ENCODE measurements around the gene FARS2. TPM values are rescaled to one million over a fixed set of nuclear protein-coding genes. Genes with fewer than 3 reads are reported as not detected.
"Not testable (repeated sequence)": the region's sequence is repeated elsewhere in the genome, so short reads cannot be mapped to it uniquely, and the experiment has no call there.

The FARS2 gene
- total RNA-seq, 1 donor from 2014 or later = 36.6 TPM

GRCh38 chr6:5673019-5673790, 411.9 kb downstream of the FARS2 start:
- DNase-seq = no peak

- no peak for DNase-seq
These were observed 412.8 kb downstream of the FARS2 start for GRCh38 chr6:5674141-5674540.

GRCh38 chr6:5674721-5675120, 413.4 kb downstream of the FARS2 start:
- DNase-seq = no peak

- DNase-seq = no peak
These were observed 415.4 kb downstream of the FARS2 start for GRCh38 chr6:5676701-5677100.

DNA sequence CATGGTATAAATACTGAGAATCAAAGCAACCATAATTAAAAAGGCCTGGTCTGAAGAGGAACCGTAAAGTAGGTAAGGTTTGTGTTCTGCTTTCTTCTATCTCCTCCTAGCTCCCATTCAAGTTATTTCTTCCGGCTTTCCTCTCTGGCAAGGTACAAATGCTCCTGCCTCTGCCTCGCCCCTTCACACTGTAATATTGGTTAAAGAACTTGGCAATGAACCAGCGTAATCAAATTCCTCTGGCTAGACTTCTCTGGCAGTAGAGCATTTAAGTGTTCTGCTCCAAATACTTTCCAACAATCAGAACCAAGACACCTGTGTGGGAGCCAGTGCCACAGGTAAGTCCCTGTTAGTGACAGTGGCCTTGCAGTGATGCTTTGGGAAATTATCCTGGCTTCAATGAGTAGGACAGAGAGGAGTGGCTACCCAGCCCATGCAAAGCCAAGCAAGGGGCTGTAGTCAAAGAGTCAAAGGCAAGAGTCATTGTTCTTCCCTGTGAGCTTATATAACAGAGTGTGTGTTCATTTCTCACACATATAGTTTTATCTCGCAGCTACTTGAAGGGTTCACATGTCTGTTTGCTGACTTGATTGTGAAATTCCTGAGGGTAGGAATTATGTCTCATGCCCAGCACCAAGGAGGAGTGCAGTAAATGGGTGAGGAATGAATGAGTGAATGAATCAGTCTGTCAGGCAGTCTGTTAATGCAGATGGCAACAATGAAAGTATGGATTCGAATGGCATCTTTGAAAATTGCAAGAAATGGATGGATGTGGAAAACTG, 416.1 kb downstream of the FARS2 start:
- no peak for DNase-seq

- DNase-seq = no peak
These were observed 418.0 kb downstream of the FARS2 start for GRCh38 chr6:5679270-5679669.

DNA sequence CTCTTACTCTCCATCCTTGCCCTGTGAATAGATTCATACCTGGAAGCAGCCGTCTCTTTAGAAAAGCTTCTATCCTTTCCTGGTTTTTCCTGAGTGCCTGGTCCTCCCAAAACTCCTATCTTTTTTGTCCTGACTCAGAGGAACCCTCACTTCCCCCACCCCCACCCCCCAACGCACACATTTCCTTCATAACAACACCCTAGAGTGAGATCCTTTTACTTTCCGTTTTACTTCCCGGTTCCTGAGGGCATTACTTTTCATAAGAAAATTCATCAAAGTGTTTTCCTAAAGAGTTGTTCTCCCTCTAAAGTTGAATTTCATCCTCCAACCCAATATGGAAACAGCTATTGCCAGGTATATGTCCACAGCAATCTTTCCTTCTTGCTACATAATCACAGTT, 418.4 kb downstream of the FARS2 start:
- DNase-seq = peak; percentile 19

- no peak for DNase-seq
These were observed 418.8 kb downstream of the FARS2 start for GRCh38 chr6:5680095-5680494.

- no peak for DNase-seq
These were observed 420.2 kb downstream of the FARS2 start for GRCh38 chr6:5681480-5681879.

- DNase-seq = no peak
These were observed 421.2 kb downstream of the FARS2 start for GRCh38 chr6:5682530-5682929.

DNA sequence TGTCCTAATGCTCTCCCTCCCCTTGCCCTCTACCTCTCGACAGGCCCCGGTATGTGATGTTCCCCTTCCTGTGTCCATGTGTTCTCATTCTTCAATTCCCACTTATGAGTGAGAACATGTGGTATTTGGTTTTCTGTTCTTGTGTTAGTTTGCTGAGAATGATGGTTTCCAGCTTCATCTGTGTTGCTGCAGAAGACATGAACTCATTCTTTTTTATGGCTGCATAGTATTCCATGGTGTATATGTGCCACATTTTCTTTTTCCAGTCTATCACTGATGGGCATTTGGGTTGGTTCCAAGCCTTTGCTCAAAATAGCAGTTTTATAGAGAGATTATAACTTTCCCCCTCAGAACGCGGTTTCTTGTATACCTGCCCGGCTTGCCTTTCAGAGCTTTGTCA, 422.4 kb downstream of the FARS2 start:
- DNase-seq = not testable (repeated sequence)

- peak; percentile 9 for DNase-seq
These were observed 423.2 kb downstream of the FARS2 start for GRCh38 chr6:5684320-5685053.

DNA sequence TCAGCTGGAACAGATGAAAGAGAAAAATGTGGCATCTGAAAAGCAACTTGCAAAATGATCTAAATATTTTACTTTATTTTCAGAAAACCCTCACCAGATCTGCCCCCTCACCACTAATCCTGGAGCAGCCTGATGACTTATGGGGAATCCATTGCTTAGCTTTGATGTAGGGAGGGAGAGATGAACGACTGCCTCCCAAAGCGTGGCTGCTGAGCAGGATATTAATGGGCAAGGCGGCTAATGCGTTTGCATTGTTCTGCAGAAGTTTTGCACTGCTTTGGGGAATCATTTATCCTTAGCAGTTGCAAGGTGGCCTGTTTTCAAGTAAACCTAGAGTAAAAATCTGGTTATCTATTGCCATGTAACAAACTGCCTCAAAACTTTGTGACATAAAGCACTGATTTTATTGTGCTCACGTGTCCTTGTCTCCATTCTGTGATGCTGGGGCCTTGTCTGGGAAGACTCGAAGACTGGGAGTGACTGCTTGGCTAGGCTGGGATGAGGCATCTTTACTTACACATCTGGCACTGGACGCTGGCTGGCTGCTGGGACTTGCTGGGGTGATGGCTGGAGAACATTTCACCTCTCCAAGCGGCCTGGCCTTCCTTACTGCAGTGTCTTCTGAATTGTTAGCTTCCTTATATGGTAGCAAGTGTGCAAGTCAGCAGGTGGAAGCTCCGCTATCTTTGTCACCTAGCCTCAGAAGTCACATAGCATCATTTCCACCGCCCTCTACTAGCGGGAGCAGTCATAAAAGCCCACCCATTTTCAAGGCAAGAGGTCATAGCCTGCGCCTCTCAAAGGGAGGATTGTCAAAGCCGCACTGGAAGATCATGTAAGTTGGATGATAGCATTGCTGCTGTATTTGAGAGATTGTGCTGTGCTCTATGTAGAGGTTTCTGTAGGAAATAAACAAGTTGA, 432.2 kb downstream of the FARS2 start:
- DNase-seq = no peak

DNA sequence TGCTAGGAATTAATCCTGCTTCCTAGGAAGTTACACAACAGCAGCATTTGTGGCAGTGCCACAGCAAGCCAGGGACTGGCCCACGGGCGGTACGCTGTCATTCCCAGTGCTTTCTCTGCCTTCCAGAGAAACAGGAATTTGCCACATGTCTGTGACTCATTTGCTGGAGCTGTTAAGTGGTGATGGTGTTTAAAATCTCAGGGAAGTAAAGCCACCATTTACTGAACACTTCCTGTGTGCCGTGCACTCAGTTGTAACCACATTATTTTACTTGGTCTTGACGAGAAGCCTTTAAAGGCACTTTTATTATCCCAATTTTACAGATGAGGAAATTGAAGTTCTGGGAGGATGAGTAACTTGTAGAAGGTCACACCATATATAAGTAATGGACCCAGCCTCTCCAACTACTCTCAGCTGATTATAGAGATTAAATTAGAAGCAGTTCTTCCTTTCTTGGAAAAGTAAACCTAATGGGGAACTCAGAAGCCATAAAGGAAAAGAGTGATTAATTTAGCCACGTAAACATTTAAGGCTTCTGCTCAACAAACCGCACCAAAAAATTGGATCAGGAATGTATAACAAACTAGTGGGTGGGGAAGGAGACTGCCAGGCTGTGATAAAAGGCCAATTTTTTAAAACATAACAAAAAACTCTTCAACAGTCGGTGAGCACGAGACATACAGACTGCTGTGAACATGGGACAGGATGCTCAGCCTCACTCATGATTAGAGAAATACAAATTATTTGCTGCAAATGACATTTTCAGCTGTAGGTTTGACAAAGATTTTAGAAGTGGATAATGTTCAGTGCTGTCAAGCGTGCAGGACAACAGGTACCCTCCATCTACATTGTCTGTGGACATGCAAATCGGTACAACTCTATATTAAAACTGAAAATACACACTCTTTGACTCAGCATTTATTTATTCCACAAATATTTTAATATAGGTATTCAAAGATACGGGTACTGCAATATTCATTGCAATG, 434.2 kb downstream of the FARS2 start:
- peak; percentile 59 for DNase-seq

DNA sequence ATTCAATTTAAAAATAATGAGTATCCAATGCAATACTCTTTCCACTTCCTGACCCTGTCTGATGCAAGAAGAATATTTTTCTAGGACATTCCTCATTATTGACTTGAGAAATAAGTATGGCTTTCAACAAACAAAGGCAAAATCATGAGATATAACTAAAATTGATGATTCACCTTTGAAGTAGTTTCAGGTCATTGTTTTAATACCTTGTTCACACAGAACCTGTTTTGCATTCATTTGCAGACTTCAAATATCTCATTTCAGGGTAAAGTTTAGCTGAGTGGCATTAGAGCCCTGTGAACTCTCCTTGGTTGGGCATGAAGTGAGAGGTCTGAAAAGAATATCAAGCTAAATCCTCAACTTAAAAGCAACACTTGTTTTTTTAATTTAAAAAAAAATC, 436.2 kb downstream of the FARS2 start:
- DNase-seq = no peak

GRCh38 chr6:5698318-5698717, 437.0 kb downstream of the FARS2 start:
- DNase-seq = no peak

GRCh38 chr6:5699064-5699463, 437.8 kb downstream of the FARS2 start:
- DNase-seq = not testable (repeated sequence)

- DNase-seq = peak; percentile 76
These were observed 439.9 kb downstream of the FARS2 start for GRCh38 chr6:5701174-5701573.

DNA sequence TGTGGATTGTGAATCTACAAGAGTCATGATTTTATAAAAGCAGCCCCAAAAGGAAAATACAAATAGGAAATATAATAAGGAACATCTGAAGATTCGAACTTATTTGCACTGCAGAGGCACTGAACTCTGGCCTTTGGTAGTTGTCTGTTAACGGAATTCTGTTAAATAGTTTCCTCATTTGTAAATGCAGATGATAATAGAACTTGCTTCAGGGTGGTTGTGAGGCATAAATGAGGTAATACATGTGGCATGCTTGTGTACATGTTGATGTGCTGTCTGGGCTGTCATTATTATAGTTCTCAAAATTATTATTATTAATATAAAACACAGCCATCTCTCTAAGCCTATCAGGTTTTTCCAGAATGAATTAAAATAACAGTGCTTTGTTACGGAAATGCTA, 443.4 kb downstream of the FARS2 start:
- no peak for DNase-seq

DNA sequence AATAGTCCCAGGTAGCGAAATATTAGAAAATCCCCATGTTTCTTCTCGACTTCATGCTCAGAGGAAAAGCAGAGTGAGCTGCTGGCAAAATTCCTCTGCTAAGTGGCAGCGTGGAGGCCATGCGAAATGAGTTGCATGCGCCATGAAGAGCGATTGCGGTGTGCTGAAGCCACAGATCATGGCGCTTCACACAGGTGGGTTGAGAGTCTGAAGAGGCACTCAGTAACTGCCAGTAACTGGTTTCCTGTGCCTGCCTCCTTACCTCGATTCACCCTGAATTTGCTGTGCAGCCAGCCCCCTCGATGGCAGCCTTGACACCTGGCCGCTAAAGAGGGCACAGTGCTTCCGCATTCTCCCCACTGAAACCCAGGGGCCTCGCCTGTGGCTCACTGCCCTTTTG, 443.9 kb downstream of the FARS2 start:
- DNase-seq = no peak
